ENCODE results near the gene PRSS2. TPM values are rescaled to one million over a fixed set of nuclear protein-coding genes. Genes with fewer than 3 reads are reported as not detected.
"Not testable (repeated sequence)": the region's sequence is repeated elsewhere in the genome, so short reads cannot be mapped to it uniquely, and the experiment has no call there.

PRSS2 gene
- total RNA-seq, 2 donors from 2014 or later, result 105 TPM; not detected in 1

DNA sequence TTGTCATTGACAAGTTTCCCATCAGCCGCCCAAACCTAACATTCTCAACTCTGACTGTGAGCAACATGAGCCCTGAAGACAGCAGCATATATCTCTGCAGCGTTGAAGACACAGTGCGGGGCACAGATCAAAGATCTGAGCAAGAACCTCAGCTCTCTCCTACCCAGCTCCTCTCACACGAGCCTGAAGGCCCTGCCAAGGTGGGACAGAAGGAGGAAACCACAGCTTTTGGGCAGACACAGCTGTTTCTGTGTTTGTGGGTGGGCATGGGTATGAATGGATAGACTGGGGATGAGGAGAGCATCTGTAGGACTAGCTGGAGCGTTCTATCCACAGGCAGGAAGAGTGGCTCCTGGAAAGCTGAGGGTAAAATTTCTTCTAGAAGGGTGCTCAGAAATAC lies 30.0 kb upstream of the PRSS2 start:
- Histone ChIP-seq H3K27ac (no peak overlapping the region), H3K9ac (ENCODE audit: low read depth in 2 of 2, low read length in 2 of 2) (no peak overlapping the region), H3K9me3 (no peaks in the 10 kb centered on the region), H3K4me1 (no peaks in the 10 kb centered on the region), H3K27me3 (no peaks in the 10 kb centered on the region), H3K4me3 (no peak overlapping the region), H3K36me3 (no peaks in the 10 kb centered on the region)
- TF ChIP-seq, protein P1, sequence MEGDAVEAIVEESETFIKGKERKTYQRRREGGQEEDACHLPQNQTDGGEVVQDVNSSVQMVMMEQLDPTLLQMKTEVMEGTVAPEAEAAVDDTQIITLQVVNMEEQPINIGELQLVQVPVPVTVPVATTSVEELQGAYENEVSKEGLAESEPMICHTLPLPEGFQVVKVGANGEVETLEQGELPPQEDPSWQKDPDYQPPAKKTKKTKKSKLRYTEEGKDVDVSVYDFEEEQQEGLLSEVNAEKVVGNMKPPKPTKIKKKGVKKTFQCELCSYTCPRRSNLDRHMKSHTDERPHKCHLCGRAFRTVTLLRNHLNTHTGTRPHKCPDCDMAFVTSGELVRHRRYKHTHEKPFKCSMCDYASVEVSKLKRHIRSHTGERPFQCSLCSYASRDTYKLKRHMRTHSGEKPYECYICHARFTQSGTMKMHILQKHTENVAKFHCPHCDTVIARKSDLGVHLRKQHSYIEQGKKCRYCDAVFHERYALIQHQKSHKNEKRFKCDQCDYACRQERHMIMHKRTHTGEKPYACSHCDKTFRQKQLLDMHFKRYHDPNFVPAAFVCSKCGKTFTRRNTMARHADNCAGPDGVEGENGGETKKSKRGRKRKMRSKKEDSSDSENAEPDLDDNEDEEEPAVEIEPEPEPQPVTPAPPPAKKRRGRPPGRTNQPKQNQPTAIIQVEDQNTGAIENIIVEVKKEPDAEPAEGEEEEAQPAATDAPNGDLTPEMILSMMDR (IDR thresholded peaks at IDR 0.05), result no peak
- no peak for DNase-seq
- intact Hi-C loops (cut with DNase I), result no loop called here

DNA sequence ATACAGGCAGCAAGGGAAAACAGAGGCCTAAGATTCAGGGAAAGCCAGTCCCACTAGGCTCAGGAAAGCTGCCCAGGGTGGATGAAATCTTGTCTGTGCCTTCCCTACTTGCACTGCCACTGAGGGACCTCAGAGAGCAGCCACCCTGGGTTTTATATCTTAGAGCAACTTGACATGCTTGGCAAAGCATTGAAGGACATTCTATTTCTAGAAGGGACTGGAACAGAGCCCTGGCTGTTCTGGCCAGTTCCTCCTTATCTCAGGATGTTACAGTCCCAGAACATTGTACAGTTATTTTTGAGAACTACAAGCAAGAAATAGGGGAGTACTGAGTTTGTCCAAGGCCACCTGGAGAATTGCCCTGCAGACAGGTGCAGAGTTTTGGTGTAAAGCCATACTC lies 28.8 kb upstream of the PRSS2 start:
- DNase-seq; H3K27ac ChIP-seq; H3K4me1 ChIP-seq; H3K4me3 ChIP-seq; H3K36me3 ChIP-seq; intact Hi-C loops (cut with DNase I); H3K9ac ChIP-seq (ENCODE audit: low read depth in 2 of 2, low read length in 2 of 2); H3K27me3 ChIP-seq; H3K9me3 ChIP-seq: not testable (repeated sequence)

DNA sequence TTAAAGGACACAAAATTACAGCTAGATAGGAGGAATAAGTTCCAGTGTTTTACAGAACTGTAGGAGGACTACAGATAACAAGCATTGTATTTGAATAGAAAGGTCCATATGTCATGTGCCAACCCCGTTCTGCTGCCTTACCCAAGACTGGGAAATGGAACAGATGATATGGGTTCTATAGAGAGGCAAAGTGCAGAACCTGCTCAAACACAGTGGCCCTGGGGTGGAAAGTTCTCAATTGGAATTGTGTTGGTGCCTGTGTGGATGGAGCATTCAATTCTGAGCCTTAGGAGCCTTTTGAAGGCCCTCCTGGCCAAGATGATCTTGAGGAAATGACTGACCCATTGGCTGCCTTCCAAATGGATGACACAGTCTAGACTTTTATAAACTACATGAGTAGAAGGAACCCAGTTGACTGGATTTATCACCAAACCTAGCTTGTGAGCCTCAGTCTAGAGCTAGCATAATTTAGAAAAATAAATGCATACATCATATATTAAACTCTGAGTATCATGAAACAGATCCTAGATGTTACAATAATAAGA lies 25.6 kb upstream of the PRSS2 start:
- H3K9me3 ChIP-seq, result no peaks in the 10 kb centered on the region
- H3K9ac ChIP-seq (ENCODE audit: low read depth in 2 of 2, low read length in 2 of 2), result no peak overlapping the region
- H3K27ac ChIP-seq, result no peak overlapping the region
- H3K27me3 ChIP-seq, result no peaks in the 10 kb centered on the region
- no peaks in the 10 kb centered on the region for H3K36me3 ChIP-seq
- no peak for DNase-seq
- intact Hi-C loops (cut with DNase I), result no loop called here
- no peak overlapping the region for H3K4me3 ChIP-seq
- H3K4me1 ChIP-seq, result no peaks in the 10 kb centered on the region
- TF ChIP-seq, protein P1 (IDR thresholded peaks at IDR 0.05), result no peak

DNA sequence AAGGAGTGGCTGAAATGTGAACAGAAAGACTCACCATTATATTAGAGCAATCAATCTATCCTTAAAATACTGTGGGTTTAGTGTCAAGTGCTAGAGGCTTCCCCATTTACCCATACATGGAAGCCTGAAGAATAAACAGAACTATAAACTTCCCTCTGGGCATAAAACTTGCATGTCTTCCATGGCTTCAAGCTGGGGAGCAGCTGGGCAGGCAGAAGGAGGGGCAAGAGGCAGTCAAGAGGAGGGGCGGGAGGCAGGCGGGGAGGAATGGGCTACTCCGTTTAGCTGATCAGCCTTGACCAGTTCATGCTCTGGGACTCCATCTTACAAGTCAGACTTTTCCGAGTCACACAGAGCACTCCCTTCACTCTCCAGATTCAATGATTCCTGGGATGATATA lies 25.0 kb upstream of the PRSS2 start:
- no peaks in the 10 kb centered on the region for H3K4me1 ChIP-seq
- H3K27ac ChIP-seq, result no peak overlapping the region
- H3K27me3 ChIP-seq, result no peaks in the 10 kb centered on the region
- no peak for DNase-seq
- intact Hi-C loops (cut with DNase I), result no loop called here
- no peak overlapping the region for H3K9ac ChIP-seq (ENCODE audit: low read depth in 2 of 2, low read length in 2 of 2)
- no peak overlapping the region for H3K4me3 ChIP-seq
- no peaks in the 10 kb centered on the region for H3K9me3 ChIP-seq
- H3K36me3 ChIP-seq, result no peaks in the 10 kb centered on the region
- TF ChIP-seq, protein P1 (IDR thresholded peaks at IDR 0.05), result no peak

DNA sequence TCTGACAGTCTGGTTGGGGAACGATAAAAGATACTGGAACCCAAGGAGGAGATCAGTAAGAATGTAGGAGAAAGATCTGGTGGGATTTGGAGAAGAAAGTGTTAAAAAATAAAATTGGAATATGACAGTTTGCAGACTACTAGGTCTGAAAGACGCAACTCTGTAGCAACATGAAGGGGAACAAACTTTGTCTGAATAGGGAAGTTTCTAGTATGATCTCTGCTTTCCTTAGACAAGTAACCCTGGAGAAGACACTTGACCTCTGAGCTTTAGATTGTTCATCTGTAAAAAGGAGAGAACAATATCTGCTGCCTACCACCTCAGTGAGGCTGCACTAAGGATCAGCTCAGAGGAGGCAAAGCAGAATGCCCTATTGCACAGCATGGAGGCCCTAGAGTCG lies 24.5 kb upstream of the PRSS2 start:
- TF ChIP-seq, protein P1 (IDR thresholded peaks at IDR 0.05), result no peak
- no peak overlapping the region for H3K4me3 ChIP-seq
- H3K9me3 ChIP-seq, result no peaks in the 10 kb centered on the region
- no peaks in the 10 kb centered on the region for H3K36me3 ChIP-seq
- H3K9ac ChIP-seq (ENCODE audit: low read depth in 2 of 2, low read length in 2 of 2), result no peak overlapping the region
- intact Hi-C loops (cut with DNase I), result no loop called here
- DNase-seq, result no peak
- no peak overlapping the region for H3K27ac ChIP-seq
- H3K27me3 ChIP-seq, result no peaks in the 10 kb centered on the region
- H3K4me1 ChIP-seq, result no peaks in the 10 kb centered on the region

DNA sequence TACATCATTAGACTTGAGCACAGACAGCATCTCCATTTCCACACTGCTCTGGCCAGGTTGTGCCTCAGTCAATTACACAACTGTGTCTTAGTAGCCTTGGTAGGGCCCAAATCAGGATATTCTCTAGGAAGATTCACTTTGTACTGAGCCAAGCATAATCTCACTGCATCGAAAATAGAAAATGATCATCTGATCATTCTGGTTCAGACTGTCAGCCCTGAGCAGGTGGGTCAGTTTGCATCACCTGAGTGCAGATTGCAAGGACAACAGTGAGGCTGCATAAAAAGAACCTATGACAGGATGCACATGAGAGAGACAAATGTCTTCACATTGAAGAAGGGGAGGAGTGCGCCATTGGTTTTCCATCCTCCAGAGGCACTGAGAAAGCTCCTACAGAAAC lies 22.4 kb upstream of the PRSS2 start:
- H3K36me3 ChIP-seq; H3K27ac ChIP-seq; H3K4me3 ChIP-seq; H3K9ac ChIP-seq (ENCODE audit: low read depth in 2 of 2, low read length in 2 of 2); intact Hi-C loops (cut with DNase I); DNase-seq; H3K4me1 ChIP-seq; H3K27me3 ChIP-seq; H3K9me3 ChIP-seq: not testable (repeated sequence)

Data from colonic mucosa (tissue), 4 donors.